Omental fat pad (tissue), 4 donors: ENCODE data around the gene MFF. TPM values are rescaled to one million over a fixed set of nuclear protein-coding genes. Genes with fewer than 3 reads are reported as not detected.

Experiments used
- ATAC-seq: fragments of 150-250 bp; one replicate; pipeline ENCODE4 v1.9.1; 2016; ENCODE audit warnings: mild to moderate bottlenecking, moderate library complexity; ENCODE audit not compliant: low FRiP score
- DNase-seq: peaks from one replicate; pipeline ENCODE4 v3.0.0-alpha.2; 2019; ENCODE audit warnings: low spot score
- total RNA-seq, 4 donors: library from RNA; depleted of rRNA; stranded (reverse); fragments of >200 nt; gene quantifications; one replicate each; pipeline ENCODE4 v1.1.0, GENCODE V29; 2016
- TF ChIP-seq, protein P1 (sequence below), 3 donors: fragments of 450-650 bp; IDR thresholded peaks; one replicate each; pipeline ENCODE4 v1.5.1; 2016 to 2017; ENCODE audit warnings: antibody characterized with exemption in 3 of 3, mild to moderate bottlenecking in 3 of 3, moderate library complexity in 2 of 3

Gene MFF
- 10 to 100 TPM; 67.1 to 98.0 (median 87.4) TPM for total RNA-seq

DNA sequence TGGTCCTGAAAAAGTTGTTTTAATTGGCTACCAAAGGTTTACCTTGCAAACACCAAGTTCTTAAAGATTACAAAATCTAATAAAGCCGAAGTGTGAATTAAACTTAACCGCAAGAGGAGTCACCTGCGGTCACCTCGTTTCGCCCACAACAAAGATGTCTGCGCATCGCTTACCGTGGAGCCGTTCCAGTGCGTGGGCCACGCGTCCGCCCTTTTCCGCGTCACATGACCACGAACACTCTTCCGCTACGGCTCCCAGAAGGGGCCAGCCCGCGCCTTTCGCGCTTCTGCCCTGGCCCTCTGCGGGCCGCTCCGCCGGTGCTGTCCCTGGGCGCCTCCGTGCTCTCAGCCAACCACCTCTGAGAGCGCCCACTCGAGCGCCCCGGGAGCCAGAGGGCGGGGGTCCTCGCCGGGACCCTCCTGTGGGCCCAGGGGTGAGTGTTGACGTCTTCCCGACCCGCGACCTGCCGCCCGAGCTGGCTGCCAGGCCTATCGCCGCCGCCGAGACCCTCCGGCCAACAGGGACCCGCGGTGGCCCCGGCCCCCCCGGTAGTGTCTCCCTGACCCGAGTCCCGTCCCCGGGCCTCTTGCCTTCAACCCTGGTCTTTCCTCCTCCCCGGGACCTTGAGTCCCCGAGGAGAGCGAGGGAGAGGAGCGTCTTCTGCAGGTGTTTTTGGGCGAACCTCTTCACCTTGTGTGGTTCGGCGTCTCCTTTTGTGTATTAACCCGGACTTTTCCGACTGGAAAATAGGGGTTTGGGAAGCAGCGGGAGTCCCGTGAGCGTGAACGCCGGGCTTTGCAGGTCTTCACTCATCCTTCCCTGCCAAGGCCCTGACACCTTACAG, at the start of gene MFF:
MFF (plus strand) TSS at position 257 of the 844 bp plus-strand sequence. CDS start 5,415 bp downstream, outside the sequence.
- DNase-seq (peak; percentile 65), ATAC-seq (peak; percentile 100)
- TF ChIP-seq, protein P1, sequence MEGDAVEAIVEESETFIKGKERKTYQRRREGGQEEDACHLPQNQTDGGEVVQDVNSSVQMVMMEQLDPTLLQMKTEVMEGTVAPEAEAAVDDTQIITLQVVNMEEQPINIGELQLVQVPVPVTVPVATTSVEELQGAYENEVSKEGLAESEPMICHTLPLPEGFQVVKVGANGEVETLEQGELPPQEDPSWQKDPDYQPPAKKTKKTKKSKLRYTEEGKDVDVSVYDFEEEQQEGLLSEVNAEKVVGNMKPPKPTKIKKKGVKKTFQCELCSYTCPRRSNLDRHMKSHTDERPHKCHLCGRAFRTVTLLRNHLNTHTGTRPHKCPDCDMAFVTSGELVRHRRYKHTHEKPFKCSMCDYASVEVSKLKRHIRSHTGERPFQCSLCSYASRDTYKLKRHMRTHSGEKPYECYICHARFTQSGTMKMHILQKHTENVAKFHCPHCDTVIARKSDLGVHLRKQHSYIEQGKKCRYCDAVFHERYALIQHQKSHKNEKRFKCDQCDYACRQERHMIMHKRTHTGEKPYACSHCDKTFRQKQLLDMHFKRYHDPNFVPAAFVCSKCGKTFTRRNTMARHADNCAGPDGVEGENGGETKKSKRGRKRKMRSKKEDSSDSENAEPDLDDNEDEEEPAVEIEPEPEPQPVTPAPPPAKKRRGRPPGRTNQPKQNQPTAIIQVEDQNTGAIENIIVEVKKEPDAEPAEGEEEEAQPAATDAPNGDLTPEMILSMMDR (IDR thresholded peaks at IDR 0.05) = no peak

DNA sequence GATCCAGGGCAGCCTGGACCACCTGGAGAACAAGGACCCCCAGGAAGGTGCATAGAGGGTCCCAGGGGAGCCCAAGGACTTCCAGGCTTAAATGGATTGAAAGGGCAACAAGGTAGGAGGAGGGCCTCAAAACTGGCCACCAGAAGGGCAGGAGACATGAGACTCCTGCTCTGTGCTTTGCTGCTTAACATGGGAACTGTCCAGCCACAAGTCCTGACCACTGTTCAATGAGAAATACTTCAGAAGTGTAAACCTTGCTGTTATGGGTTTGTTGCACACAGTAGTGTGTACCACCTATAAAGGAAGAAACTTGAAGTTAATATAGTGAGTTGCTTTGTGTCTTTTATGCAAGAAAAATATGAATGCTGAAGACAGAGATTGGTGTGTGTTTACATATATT, 44.2 kb upstream of the MFF start:
- TF ChIP-seq, protein P1 (IDR thresholded peaks at IDR 0.05) = no peak
- ATAC-seq (no peak), DNase-seq (no peak)

DNA sequence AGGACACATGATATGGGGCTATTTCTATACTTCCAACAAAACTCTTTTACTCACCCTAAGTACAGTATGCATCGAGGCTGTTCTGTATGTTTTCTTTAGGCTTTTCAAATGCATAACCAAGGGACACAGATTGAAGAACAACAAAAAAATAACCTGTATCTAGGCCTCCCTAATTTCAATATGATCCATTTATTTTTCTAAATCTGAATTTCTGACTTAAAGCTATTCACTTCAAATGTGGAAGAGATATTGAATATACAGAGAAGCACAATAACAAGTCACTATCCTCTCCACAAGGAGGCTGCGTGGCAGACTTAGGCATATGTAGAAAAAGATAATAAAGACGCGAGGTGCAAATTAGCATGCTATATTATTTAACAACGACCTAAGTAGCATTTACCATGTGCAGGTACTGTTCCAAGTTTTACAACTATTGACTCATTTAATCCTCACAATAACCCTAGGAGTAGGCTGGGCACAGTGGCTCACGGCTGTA, 39.3 kb upstream of the MFF start:
- no peak for DNase-seq
- TF ChIP-seq, protein P1 (IDR thresholded peaks at IDR 0.05) = no peak
- no peak for ATAC-seq

- DNase-seq (no peak), ATAC-seq (no peak)
- TF ChIP-seq, protein P1 (IDR thresholded peaks at IDR 0.05) = no peak
Observed at GRCh38 chr2:227287771-227288170, 37.3 kb upstream of the MFF start.

DNA sequence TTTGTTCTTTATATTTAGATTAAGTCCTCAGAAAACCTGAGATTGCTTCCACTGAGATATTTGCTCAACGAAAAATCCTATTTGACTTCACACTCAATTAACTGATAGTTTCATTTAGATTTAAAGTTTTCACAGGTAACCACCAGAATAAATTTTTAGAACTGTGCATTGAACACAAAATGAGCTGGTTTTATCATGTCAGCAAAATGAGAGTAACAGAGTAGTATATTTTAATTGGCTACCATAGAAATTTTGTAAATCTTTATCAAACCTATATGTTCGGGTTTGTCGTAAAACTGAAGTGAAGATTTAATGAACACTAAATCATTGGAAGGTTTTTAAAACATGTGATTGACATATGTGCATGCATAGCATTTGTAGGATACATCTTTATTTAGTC, 32.7 kb upstream of the MFF start:
- TF ChIP-seq, protein P1 (IDR thresholded peaks at IDR 0.05) = no peak
- ATAC-seq (no peak), DNase-seq (no peak)

- TF ChIP-seq, protein P1 (IDR thresholded peaks at IDR 0.05) = no peak
- DNase-seq = no peak
- no peak for ATAC-seq
Observed at GRCh38 chr2:227293531-227293930, 31.5 kb upstream of the MFF start.

GRCh38 chr2:227295806-227296205, 29.2 kb upstream of the MFF start:
- DNase-seq = no peak
- no peak for ATAC-seq

More at GRCh38 chr2:227295806-227296205, 29.2 kb upstream of the MFF start:
- TF ChIP-seq, protein P1 (IDR thresholded peaks at IDR 0.05) = no peak
